HG02763 (cell line): ENCODE results near the gene NRXN3.

Experiments
- ATAC-seq: cut with Tn5 transposase; IDR thresholded peaks from one replicate; pipeline ENCODE4 v1.9.1; 2021; ENCODE audit warnings: mild to moderate bottlenecking, moderate library complexity; ENCODE audit not compliant: unreplicated experiment

The NRXN3 gene

GRCh38 chr14:79037593-79037992, 867.4 kb downstream of the NRXN3 start:
- no peak for ATAC-seq

GRCh38 chr14:79040790-79041189, 870.6 kb downstream of the NRXN3 start:
- ATAC-seq = no peak

- no peak for ATAC-seq
Measured at GRCh38 chr14:79043194-79043889, 873.2 kb downstream of the NRXN3 start.

- ATAC-seq = no peak
Measured at GRCh38 chr14:79044894-79045624, 874.9 kb downstream of the NRXN3 start.

GRCh38 chr14:79050787-79051727, 880.9 kb downstream of the NRXN3 start:
- no peak for ATAC-seq

GRCh38 chr14:79051742-79052141, 881.6 kb downstream of the NRXN3 start:
- no peak for ATAC-seq

- ATAC-seq = no peak
Measured at GRCh38 chr14:79056879-79057278, 886.7 kb downstream of the NRXN3 start.

GRCh38 chr14:79057333-79057732, 887.2 kb downstream of the NRXN3 start:
- no peak for ATAC-seq

GRCh38 chr14:79062226-79062625, 892.1 kb downstream of the NRXN3 start:
- no peak for ATAC-seq

GRCh38 chr14:79064214-79064613, 894.0 kb downstream of the NRXN3 start:
- ATAC-seq = no peak

GRCh38 chr14:79074510-79074909, 904.3 kb downstream of the NRXN3 start:
- no peak for ATAC-seq

GRCh38 chr14:79076428-79076827, 906.3 kb downstream of the NRXN3 start:
- ATAC-seq = no peak

GRCh38 chr14:79077096-79077495, 906.9 kb downstream of the NRXN3 start:
- ATAC-seq = no peak

GRCh38 chr14:79080040-79080439, 909.9 kb downstream of the NRXN3 start:
- ATAC-seq = no peak

- no peak for ATAC-seq
Measured at GRCh38 chr14:79082883-79083282, 912.7 kb downstream of the NRXN3 start.

- no peak for ATAC-seq
Measured at GRCh38 chr14:79083356-79083755, 913.2 kb downstream of the NRXN3 start.

- ATAC-seq = no peak
Measured at GRCh38 chr14:79084861-79085260, 914.7 kb downstream of the NRXN3 start.

GRCh38 chr14:79089576-79089975, 919.4 kb downstream of the NRXN3 start:
- no peak for ATAC-seq

- ATAC-seq = no peak
Measured at GRCh38 chr14:79090641-79091180, 920.5 kb downstream of the NRXN3 start.

- ATAC-seq = no peak
Measured at GRCh38 chr14:79091381-79091963, 921.3 kb downstream of the NRXN3 start.

GRCh38 chr14:79093531-79093930, 923.4 kb downstream of the NRXN3 start:
- no peak for ATAC-seq
